GM18526 (cell line): ENCODE data around the gene INPP5J.

ENCODE experiments used
- POLR2A ChIP-seq: IDR thresholded peaks from 3 replicates; pipeline ENCODE4 v1.6.1; 2011; ENCODE audit not compliant: insufficient read length; ENCODE audit errors: extremely low read depth

The INPP5J gene

GRCh38 chr22:31098632-31099110, 24.1 kb upstream of the INPP5J start:
- no peak for TF ChIP-seq POLR2A

GRCh38 chr22:31099386-31099785, 23.4 kb upstream of the INPP5J start:
- no peak for TF ChIP-seq POLR2A

- TF ChIP-seq POLR2A: no peak
Observed at GRCh38 chr22:31099841-31100761, 22.7 kb upstream of the INPP5J start.

GRCh38 chr22:31100762-31101525, 21.8 kb upstream of the INPP5J start:
- TF ChIP-seq POLR2A: no peak

- no peak for TF ChIP-seq POLR2A
Observed at GRCh38 chr22:31102441-31103081, 20.2 kb upstream of the INPP5J start.

- TF ChIP-seq POLR2A: no peak
Observed at GRCh38 chr22:31103111-31103510, 19.7 kb upstream of the INPP5J start.

GRCh38 chr22:31103899-31104694, 18.7 kb upstream of the INPP5J start:
- TF ChIP-seq POLR2A: no peak

GRCh38 chr22:31104869-31105268, 17.9 kb upstream of the INPP5J start:
- no peak for TF ChIP-seq POLR2A

- TF ChIP-seq POLR2A: no peak
Observed at GRCh38 chr22:31105282-31105929, 17.4 kb upstream of the INPP5J start.

GRCh38 chr22:31106001-31106571, 16.7 kb upstream of the INPP5J start:
- TF ChIP-seq POLR2A: no peak

GRCh38 chr22:31106731-31107177, 16.0 kb upstream of the INPP5J start:
- TF ChIP-seq POLR2A: no peak

GRCh38 chr22:31107178-31107893, 15.4 kb upstream of the INPP5J start, which contains the start of gene SELENOM:
Gene SELENOM, minus strand, starts transcription at chr22:31107568. Its CDS starts 63 bp downstream, at chr22:31107505.
- no peak for TF ChIP-seq POLR2A

GRCh38 chr22:31107894-31108218, 14.9 kb upstream of the INPP5J start:
- TF ChIP-seq POLR2A: no peak

- TF ChIP-seq POLR2A: no peak
Observed at GRCh38 chr22:31118046-31118820, 4.5 kb upstream of the INPP5J start.
